Raji (cell line): ENCODE measurements around the gene ARHGAP22.

ENCODE experiments used
- POLR2A ChIP-seq: IDR thresholded peaks from 2 replicates; pipeline ENCODE4 v1.6.1; 2011; ENCODE audit warnings: low read depth, low read length, control low read depth; ENCODE audit not compliant: insufficient read depth

ARHGAP22 gene

DNA sequence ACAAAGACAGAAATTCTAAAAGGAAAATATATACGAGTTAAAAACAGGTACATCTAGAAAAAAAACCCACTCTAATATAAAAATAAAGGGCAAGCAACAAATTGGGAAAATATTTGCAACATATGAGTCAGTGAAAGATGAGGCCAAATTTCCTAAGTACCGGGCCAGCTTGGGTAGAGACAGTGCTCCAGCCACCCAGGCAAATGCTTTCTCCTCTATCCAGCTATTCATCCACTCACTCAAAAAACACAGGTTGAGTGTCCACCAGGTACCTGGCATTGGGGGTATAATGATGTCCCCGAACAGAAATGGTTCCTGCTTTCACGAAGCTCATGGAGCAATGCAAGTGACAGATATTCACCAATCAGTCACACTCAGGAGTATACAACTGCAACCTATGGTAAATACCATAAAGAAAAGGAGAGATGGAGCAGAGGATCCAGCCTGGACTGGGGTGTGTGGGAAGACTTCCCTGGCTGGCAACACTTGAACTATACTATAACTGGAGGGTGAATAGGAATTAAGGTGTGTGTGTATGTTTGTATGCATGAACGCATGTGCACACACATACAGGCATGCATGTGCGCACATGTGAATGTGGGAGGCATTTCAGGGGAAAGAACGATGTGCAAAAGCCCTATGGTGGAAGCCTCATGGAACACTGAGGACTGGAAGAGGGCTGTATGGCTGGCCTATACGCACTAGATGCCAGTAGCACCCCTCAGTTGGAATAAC is 2.3 kb downstream of the ARHGAP22 start:
- no peak for TF ChIP-seq POLR2A

DNA sequence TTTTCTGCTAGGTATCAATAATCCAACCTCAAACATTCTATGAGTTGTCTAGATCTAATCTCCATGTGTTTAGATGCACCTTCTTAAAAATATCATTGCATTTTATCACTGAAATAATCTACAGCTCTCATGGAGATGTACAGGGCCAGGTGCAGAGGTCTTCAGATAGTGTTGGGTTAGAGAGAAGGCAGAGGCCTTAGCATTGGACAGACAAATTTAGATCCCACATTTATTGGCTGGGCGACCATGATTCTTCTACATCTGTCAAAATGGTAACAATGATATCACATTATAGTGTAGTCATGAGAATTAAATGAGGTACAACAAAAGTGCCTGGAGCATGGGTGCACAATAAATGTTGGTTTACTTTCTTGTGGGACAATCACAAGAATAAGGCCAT is 3.1 kb downstream of the ARHGAP22 start:
- no peak for TF ChIP-seq POLR2A

DNA sequence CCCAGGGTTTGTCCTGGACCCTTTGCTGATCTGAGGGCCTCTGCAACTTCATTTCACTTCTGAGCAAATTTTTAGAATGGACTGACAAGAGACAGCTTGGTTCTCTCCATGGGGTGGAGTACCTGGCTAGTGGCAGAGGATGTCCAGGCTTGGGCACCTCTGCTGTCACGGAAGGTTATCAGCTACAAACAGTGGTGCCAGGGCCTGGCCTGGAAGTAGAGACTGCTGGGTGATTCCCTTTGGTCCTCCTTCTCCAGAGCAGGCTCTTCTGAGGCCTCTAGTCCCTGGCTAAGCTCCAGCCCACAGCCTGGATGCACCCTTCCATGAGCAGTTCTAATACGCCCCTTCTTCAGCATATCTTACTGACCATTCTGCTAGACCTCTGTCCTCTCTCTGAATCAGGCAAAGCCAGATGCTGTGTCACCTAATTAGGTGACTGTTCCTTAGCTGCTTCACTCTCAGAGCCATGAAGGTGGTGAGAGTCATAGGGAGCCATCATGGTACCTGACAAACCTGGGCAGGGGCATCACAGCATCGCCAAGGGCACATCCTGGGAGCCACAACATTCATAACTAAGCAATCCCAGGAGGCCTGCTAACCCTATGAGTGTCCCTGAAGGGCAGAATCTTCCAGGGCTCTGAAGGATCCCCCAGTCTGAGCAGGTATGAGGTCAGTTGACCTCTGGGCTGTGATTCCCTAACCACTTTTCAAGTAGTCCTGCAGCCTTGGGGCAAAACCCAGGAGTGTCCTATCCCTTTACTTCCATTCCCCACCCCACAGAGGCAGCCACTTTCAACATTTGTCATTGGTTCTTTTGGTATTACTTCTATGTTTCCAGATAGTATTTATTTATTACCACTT is 4.0 kb downstream of the ARHGAP22 start:
- TF ChIP-seq POLR2A, result no peak

DNA sequence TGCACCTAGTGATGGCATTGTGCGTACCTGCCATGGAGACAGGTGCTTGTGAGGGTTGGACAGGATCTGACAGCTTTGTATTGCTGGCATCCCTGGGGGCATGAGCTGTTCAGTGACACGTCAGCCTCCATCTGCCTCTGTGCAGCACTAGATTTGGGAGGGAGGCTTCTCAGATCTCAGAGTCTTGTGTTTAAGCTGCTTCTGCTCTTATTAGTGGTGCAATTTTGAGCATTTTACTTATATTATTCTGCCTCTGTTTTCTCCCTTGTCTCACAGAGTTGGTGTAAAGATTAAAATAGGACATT is 5.1 kb downstream of the ARHGAP22 start:
- TF ChIP-seq POLR2A, result no peak

- no peak for TF ChIP-seq POLR2A
Observed at GRCh38 chr10:48598936-48599829, 5.7 kb downstream of the ARHGAP22 start.

- TF ChIP-seq POLR2A, result no peak
Observed at GRCh38 chr10:48598243-48598935, 6.5 kb downstream of the ARHGAP22 start.

DNA sequence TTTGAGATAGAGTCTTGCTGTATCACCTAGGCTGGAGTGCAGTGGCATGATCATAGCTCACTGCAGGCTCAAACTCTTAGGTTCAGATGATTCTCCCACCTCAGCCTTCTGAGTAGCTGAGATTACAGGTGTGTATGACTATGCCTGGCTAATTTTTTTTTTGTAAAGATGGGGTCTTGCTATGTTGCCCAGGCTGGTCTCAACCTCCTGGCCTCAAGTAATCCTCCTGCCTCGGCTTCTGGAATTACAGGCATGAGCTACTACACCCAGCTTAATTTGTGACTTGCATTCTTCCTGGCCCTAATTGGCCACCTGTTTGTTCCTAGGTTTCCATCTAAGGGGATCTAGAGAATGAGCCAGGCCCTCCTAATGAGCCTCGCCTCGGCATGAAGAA is 9.3 kb downstream of the ARHGAP22 start:
- no peak for TF ChIP-seq POLR2A

DNA sequence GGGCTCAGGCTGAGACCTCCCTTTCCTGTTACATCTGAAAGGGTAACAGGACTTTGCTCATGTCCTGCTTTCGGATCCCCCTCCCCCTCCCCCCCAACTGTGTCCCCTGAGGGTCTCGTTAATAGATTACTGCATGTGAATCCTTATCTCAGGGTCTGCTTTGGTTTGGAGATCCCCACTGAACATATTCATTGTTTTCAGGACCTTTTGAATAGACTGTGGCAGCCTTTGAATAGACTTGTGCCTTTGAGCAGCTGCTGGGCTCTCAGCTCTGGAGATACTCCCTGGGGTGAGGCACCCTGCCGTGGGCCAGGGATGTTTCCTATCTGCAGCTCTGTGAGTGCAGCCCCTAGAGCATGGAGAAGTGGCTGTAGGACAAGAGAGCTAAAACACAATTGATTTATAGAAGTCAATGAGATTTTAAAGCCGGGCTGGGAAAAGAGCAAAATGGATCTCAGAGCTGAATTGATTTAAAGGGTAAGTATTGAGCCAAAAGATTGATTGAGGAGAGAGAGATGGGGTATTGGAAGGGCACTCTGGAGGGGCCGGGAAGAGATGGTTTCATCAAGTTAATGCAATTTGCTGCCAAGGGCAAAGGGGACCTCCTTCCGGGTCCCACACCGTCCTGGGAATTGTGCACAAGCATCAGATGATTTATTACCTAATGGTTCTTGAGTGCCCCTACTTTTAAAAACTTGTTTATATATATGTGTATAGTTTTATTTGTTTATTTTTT is 9.9 kb downstream of the ARHGAP22 start:
- no peak for TF ChIP-seq POLR2A

DNA sequence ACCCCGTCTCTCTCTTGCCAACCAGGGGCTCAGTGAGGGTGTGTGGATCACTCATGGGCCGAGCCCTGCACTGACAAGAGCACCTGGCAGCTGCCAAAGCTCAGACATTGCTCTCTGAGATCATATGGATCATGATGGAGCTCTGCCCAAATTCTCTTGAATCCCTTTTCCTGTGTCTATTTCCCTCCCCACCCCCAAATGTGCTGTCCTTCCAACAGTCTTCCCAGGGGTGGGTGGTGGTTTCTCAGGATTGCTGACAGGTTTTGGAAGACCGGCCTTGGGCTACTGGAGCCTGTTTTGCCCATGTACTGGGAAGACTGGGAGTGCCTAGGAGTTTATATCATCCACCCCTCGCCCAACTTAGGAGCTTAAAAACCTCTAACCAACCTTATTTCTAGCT is 10.5 kb downstream of the ARHGAP22 start:
- TF ChIP-seq POLR2A, result no peak

- TF ChIP-seq POLR2A, result no peak
Observed at GRCh38 chr10:48592346-48592745, 12.5 kb downstream of the ARHGAP22 start.

- TF ChIP-seq POLR2A, result no peak
Observed at GRCh38 chr10:48590945-48591344, 13.9 kb downstream of the ARHGAP22 start.

GRCh38 chr10:48589266-48589665 is 15.6 kb downstream of the ARHGAP22 start:
- TF ChIP-seq POLR2A, result no peak

- TF ChIP-seq POLR2A, result no peak
Observed at GRCh38 chr10:48587819-48588218, 17.1 kb downstream of the ARHGAP22 start.

GRCh38 chr10:48587101-48587500 is 17.8 kb downstream of the ARHGAP22 start:
- TF ChIP-seq POLR2A, result no peak
